HG02623 (cell line): ENCODE results near the gene KIAA0930.
A peak's percentile ranks its signal among the peaks of the same experiment; 100 is the strongest.

Experiments used
- ATAC-seq: cut with Tn5 transposase; IDR thresholded peaks from one replicate; pipeline ENCODE4 v1.9.1; 2021; ENCODE audit warnings: moderate library complexity; ENCODE audit not compliant: unreplicated experiment

KIAA0930 gene

DNA sequence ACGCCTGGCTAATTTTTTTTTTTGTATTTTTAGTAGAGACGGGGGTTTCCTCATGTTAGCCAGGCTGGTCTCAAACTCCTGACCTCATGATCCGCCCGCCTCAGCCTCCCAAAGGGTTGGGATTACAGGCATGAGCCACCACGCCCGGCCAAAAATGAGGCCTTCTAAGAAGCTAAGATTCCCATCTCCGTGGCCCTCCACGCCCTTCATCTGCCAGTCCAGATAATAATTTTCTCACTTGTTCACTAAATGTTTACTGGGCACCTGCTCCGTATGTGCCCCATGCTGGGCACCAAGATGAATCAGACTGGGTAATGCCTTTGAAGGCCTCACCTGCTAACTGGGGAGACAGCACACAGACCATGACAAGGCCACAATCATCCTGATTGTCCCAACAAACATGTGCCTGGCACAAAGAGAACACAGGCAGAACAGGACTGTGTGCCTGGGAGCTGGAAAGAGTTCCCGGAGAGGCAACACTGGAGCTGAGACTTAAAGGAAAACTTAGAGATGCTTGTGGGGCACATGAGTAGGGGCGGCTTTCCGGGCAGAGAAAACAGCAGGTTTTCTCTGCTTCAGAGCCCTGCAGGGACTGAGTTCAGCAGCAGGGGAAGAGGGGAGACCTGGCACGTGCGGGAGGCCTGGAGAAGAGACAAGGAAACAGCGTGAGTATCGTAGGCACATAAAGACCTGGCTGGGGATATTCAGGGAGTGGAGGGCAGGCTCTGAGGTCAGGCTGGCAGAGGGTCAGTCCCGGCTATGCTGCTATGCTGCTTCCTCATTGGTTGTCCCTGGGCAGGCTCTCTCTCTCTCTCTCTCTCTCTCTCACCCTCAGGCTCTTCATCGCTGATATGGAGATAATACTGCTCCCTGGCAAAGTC lies 2.4 kb downstream of the KIAA0930 start:
- no peak for ATAC-seq

DNA sequence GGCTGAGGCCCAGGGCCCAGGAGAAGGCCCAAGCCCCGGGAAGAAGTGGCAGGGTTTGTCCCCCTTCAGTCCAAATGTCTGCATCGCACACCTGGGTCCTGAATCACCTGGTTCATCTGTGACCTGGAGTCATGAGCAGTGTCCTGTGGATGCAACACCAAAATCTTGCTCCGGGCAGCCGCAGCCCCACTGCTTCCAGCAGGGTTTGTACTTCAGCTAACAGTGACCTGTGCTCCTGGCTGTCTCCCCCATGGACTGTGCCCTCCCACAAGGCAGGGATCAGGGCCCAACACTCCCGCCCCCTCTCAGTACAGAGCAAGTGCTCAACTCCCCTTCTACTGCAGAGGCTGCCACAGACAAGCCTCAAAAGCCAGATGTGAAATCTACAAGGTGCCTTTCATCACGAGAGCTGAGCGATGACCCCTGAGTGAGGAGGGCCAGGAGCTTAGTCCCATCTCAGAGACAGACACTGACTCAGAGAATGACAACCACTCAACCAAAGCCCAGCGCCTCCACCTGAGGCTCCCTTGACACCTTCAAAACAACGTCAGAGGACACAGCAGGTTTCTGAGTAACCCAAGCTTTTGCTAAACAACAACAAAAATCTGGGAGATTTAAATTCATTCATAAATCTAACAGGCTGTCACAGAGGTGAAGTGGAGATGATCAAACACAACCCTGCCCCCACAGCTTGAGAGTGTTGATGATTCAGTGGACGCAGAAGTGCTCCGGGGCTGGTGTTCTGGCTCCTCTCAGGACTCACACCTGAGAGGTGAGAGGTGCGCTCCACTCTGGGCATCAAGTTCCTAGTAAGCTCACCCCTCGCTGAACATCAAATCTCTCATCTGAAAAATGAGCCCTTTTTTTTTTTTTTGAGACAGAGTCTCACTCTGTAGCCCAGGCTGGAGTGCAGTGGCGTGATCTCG lies 3.4 kb downstream of the KIAA0930 start:
- ATAC-seq, result no peak

DNA sequence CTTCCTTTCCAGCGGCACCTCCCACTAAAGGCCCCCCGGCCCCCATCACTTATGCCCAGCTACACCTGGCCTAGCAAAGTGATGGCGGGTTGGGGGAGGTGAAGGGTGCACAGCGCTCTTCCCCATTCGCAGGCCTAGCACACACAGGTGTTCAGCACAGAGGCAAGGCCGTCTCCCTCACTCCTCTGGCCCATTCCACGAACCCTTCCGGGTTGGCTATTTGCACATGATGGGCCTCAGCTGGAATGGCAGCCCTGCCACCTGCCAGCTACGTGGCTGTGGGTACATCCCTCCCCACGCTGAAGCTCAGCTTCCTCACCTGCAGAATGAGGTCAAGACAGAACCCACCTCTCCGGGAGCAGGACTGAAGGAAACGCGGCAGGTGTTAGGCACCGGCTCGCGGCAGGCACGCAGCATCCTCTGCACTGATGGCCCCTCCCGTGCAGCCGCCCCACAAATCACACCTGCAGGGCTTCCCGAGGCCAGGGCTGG lies 4.8 kb downstream of the KIAA0930 start:
- no peak for ATAC-seq

DNA sequence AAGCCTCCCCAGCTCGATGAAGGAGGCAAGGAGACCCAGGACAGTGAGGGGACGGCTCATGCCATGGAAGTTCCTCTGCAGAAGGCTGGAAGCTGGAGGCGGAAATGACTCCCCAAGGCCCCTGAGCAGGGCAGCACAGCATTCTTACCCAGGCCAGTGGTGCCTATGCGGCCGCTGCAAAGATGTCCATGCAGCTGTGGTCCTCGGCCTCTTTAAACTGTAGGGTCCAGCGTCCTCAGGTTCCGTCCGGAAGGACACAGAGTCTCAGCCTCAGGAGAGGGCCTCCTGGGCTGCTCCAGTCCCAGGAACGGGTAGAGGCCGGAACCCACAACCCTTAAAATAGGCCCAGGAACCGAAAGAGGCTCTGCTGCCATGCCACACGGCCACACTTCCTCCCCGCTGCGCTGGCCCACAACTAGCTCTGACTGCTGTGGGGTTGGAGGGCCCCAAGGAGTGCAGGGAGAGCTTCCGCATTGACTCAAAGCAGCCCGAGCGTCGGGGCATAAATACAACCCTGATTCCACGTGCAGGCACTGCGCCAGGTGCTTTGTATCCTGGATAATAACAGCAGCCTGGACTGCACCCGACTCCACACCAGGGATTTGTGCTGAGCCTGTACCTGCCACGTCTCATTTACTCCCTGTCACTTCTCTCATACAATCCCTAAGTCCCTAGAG lies 5.5 kb downstream of the KIAA0930 start:
- ATAC-seq, result peak; percentile 72

DNA sequence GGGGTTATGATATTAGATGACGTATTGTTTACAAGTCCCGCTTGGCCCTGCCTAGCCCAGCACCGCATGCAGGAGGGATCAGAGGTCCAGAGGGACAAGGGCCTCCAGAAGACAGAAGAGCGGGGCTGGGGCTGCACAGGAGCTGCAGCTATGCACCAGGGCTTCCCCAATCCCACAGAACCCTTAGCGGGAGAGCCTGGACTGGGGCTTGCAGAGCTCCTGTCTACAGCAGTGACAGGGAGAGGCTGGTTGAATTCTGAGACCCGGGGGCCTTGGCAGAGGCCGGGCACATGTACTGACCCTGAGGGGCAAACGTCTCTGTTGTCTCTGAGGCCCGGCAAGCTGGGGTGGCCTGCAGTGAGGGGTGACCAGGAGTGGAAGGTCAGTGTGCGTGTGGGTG lies 6.9 kb downstream of the KIAA0930 start:
- no peak for ATAC-seq

DNA sequence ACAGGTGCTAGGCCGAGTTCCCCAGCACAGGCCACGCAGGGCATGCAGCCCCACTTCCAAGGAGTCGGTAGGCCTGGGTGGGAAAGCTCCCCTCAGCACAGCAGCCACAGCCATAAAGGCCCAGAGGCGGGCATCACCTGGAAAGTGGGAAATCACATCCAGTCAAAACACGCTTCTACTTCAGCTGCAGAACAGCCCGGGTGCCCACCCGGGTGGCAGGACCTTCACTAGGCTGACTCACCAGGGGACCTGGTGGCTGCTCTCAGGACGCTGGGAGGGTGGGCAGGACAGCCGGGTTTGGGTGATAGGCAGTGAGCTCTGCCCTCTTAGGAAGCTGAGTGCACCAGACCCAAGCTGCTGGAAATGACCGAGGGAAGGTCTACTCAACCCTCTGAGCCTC lies 7.3 kb downstream of the KIAA0930 start:
- no peak for ATAC-seq

DNA sequence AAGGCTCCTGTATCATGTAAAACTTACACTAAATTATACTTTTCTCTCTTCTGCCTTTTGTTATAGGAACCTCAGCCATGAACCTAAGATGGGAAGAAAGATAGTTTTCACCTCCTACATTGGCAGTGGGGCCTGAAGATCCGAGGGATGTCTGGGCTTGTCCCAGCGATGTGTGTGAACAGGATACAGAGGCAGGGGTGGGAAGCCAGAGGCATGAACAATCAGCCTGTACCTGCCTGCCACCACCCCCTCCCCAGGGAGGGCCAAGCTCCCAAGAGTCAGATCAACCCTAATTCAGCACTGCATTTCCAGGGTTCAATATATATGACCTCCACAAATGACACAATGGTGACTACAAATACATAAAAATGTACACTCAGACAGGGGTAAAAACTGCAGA lies 9.4 kb downstream of the KIAA0930 start:
- no peak for ATAC-seq

DNA sequence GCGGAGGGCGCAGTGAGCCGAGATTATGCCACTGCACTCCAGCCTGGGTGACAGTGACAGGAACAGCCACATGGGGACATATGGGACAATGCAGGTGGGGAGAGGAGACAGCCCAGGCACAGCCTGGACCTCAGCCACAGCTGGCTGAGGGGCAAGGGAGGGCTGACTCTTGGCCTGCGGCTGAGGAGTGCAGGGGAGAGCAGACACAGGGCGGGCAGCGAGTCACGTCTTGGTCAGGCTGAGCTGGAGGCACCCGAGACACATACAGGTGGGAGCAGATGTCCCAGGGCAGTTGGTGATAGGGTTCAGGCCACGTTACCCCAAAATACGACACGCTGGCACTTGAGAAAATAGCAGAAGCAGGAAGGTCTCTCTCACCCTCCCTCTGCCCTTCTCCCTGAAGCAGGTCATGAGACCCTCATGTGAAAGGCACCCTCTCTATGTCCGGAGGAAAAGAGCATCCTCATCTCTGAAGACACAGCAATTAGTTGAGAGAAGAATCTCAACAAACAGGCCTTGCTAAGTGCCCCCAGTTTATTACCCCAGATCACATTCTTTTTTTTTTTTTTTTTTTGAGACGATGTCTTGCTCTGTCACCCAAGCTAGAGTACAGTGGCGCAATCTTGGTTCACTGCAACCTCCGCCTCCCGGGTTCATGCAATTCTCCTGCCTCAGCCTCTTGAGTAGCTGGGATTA lies 10.5 kb downstream of the KIAA0930 start:
- no peak for ATAC-seq

DNA sequence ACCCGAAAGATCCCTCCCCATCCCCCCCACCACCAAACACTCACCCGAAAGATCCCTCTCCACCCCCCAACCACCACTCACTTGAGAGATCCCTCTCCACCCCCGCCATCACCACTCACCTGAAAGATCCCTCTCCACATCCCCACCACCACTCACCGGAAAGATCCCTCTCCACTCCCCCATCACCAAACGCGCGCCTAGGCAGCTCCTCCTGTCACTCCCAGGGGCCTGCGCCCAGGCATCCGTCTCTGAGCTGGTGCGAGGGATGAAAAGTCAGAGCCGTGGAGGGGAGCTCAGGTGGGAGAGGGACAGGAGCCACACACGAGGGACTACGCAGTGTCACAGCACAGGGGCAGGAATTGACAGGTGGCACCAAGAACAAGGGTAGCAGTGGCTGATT lies 11.5 kb downstream of the KIAA0930 start:
- no peak for ATAC-seq

DNA sequence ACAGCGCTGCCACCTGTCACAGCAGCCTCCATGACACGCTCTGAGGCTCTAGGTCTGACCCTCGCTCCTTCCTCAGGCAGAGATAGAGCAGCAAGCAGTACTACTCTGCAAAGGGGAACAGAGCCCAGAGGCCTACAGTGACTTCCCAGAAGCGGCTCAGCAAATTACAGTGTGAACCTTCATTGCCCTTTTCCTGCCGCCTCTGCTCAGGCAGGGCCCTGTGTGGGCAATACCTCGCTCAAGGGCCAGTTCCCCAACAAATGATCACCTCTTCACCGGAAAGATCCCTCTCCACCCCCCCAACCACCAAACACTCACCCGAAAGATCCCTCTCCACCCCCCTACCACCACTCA lies 12.3 kb downstream of the KIAA0930 start:
- ATAC-seq, result no peak

DNA sequence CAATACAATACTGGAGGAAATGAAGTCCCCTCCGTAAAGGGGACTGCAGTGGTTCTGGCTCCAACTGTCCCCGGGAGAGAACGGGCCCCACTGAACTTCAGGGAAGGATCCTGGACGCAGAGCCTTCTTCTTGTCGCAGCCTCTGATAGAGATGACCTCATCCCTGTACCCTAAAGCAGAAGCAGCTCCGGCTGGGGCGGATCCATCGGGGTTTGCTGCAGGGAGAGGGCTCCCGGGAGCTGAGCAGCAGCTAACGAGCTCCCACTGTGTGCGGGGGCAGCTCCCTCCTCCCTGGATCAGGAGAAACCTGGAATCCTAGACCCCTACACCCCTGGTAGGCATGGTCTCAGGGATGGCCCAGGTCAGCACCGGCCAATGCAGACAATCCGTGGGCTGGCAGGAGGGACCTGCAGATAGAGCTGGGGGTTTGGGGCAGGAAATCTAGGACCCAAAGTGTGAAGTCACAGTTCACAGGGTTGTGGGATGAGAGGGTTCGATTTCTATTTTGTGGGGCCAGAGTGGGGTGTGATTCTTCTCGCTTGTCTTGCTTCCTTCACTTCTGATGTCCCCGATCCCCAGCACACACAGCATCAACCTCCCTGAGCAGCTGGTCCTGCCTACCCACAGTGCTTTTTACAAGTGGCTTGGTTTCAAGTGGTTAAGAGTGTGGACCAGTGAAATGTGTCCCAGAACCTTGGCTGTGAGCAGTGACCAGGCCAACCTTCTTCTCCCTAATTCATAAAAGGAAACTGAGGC lies 12.9 kb downstream of the KIAA0930 start:
- no peak for ATAC-seq

DNA sequence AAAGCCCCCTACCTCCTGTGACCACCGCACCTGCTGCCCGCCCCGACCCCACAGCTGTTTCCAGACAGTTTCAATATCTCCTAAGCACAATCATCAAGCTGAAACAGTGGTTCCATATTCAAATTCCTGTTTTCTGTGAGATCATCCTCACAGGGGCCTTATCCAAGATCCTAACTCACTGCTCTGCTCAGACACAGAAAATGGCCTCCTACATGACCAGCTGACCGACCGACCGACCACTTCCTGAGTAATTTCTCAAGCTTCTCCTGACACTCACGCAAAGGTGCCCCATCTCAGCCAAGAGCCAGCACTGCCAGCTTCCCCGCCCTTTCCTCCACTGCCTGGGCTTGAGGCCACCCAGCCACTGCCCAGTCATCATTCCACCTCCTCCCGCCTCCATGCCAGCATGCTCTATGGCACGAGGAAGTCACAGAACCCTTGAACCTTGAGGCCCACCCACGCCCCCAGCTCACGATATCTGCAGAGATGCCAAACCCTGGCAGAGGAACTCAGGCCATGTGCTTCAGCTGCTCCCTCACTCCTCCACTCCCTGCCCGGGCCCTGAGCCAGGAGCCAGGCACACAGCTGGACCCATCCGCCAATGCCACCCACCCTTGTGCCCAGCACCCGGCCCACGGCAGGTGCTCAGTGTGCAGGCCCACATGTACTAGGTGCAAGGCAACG lies 14.0 kb downstream of the KIAA0930 start:
- no peak for ATAC-seq

DNA sequence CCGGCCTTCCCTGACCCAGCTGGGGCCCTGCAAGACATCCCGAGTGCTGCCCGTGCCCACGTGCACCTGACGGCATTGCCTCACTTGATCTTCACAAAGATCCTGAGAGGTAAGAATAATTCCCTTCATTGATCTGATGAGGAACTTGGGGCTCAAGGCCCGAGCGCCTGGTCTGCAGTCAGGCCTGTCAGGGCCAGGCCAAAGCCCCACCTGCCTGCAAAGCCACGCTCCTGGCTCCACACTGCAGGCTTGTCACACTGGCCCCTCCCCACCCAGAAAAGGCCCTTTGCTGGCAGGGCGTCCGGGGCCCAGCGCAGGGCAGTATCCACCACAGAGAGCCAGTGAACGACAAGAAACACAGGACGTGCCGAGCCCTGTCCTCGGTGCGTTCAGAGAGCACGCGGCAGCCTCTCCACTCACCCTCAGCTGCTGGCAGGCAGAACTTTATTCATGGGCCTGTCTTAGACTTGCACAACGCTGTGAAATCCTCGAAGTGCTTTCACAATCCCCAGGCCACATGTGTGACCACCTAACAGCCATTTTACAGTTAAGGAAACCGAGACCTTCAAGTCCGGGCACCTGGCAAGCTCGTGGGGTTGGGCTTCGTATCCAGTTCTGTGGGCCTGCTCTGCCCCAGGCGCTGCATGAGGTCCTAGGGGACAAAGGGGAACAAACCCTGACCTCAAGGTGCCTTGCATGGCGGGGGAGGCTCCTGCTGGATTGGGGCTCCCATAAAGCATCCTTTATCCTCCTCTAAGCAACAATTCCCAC lies 14.8 kb downstream of the KIAA0930 start:
- no peak for ATAC-seq

DNA sequence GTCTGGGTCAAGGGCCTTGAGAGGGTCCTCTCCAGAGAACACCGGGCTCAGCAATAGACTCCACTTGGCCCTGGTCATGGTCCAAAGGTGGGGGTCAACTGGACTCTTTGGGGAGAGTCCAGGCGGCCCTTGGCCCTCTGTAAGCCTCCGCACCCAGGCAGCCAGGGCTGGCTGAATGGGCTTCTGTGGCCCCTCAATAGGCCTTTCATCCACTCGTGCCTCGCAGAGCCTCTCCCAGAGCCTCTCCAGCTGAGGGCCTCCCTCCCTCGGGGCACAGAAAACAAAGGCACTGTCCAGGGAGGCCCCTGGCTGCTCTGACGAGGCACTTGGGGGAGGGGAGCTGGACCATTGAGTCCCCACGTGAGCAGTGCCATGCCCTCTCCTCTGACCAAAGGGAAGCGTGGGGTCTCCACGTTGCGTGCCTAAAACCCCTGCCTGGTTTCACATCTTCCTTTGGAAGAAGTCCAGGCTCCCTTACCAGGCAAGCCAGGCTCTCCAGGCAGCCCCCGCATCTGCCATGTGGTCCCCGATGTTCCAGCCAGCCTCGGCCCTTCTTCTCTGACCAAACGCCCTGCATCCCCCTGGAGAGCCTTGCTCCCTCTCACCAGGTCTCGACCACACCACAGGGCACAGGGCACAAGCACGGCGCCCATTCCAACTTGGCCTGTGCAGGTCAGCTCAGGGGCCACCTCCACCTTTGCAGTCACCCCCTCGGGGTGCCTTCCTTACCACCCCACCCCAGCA lies 15.5 kb downstream of the KIAA0930 start:
- ATAC-seq, result no peak

DNA sequence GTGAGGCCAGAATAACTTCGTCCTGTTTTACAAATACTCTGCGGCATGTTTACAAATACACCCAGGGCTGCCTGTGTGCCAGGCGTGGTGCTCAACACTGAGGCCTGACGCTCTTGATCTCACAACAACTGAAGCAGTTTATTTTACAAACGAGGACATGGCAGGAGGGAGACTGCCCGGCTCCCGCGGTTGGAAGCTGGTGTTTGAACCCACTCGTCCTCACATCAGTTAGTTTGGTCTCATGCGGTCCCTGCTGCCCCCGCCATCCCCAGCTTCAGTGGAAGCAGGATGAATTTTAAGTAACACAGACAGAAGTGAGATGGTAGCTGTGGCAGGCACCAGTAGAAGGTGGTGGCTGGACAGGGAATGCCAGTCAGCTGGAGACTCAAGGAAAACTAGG lies 16.4 kb downstream of the KIAA0930 start:
- no peak for ATAC-seq

DNA sequence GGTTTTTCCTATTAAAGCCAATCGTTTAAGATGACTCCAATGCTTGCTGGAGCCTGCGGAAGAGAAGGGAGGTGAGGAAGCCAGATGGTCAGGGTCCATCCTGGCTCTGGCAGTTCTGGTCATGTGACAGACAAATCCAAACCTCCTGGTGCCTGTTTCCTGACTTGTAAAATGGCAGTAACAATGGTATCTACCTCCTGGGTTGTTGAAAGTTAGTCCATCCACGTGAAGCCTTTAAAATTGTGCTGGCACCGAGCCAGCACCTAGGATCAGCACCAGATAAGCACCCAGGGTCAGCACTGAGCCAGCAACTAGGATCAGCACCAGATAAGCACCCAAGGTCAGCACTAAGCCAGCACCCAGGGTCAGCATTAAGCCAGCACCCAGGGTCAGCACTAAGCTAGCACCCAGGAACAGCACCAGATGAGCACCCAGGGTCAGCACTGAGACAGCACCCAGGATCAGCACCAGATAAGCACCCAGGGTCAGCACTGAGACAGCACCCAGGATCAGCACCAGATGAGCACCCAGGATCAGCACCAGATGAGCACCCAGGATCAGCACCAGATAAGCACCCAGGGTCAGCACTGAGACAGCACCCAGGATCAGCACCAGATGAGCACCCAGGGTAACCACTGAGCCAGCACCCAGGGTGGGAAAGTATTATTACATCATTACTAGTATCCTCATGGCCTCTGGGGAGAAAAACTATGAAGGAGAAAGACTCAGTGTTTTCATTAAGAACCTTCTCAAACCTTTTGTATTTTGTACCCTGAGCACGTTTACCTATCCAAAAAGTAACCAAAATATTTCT lies 17.2 kb downstream of the KIAA0930 start:
- no peak for ATAC-seq

DNA sequence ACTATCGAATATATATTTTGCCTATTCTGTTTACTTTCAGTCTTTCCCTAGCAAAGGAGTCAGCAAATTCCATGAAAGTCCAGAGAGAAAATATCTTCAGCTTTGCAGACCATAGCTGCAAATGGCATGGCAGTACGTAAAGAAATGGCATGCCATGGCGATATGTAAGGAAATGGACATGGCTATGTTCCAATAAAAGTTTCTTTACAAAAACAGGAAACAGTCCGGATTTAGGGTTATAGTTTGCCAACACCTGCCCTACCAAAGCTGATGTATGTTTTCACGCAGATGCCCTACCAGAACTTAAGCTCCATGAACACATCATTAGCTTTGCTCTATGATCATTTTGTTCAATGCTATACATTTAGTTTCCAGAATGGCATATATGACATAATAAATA lies 19.5 kb downstream of the KIAA0930 start:
- ATAC-seq, result no peak
